ENCODE results near the gene SUPT20HL1.

DNA sequence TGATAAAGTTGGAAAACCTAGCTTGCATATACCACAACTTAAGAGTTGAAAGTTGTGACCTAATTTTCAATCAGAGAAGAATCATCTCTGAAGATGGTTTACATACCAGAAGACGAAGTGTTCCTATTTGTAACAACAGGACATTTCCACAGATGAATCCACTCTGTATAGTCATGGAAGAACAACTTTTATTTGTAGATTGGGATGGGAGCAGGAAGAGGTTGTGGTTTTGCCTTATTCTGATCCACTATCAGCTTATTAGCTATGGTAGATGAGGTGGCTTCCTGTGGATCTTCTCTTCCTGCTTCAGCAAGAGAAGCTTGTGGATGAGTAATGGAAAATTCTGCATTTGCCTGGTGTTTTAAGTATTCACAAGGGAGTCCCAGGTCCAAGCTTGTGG lies 18.6 kb upstream of the SUPT20HL1 start:
- TF ChIP-seq CTCF (IDR thresholded peaks at IDR 0.05) (no peak), POLR2AphosphoS5 (IDR thresholded peaks at IDR 0.05) (no peak)

All from upper lobe of left lung (tissue), 4 donors.